Glomerular visceral epithelial cell (primary cell): ENCODE results near the gene TRIM38.
"Not testable (repeated sequence)": the region's sequence is repeated elsewhere in the genome, so short reads cannot be mapped to it uniquely, and the experiment has no call there.

Experiments used
- DNase-seq: peaks from one replicate; pipeline ENCODE4 v3.0.0-alpha.2; 2016; ENCODE audit errors: extremely low spot score

Gene TRIM38

GRCh38 chr6:26006086-26006939 lies 43.7 kb downstream of the TRIM38 start:
- no peak for DNase-seq

GRCh38 chr6:26006940-26007305 lies 44.3 kb downstream of the TRIM38 start:
- not testable (repeated sequence) for DNase-seq

- DNase-seq = no peak
These were observed 45.9 kb downstream of the TRIM38 start for GRCh38 chr6:26008470-26008869.

- no peak for DNase-seq
These were observed 47.2 kb downstream of the TRIM38 start for GRCh38 chr6:26009817-26010216.

- DNase-seq = no peak
These were observed 49.5 kb downstream of the TRIM38 start for GRCh38 chr6:26012061-26012460.

- DNase-seq = not testable (repeated sequence)
These were observed 51.8 kb downstream of the TRIM38 start for GRCh38 chr6:26014386-26014785.

- DNase-seq = no peak
These were observed 53.8 kb downstream of the TRIM38 start for GRCh38 chr6:26016245-26016962.

GRCh38 chr6:26016963-26017631 lies 54.5 kb downstream of the TRIM38 start:
- DNase-seq = no peak

- peak; percentile 82 for DNase-seq
These were observed 55.0 kb downstream of the TRIM38 start for GRCh38 chr6:26017632-26017966.

GRCh38 chr6:26019261-26019830 lies 56.7 kb downstream of the TRIM38 start:
- DNase-seq = no peak

- DNase-seq = no peak
These were observed 57.3 kb downstream of the TRIM38 start for GRCh38 chr6:26019967-26020328.

GRCh38 chr6:26020329-26021000 lies 57.9 kb downstream of the TRIM38 start:
- DNase-seq = peak; percentile 91

- DNase-seq = peak; percentile 75
These were observed 58.4 kb downstream of the TRIM38 start for GRCh38 chr6:26021001-26021349.

- peak; percentile 96 for DNase-seq
These were observed 58.9 kb downstream of the TRIM38 start for GRCh38 chr6:26021350-26022131.

- DNase-seq = peak; percentile 72
These were observed 59.5 kb downstream of the TRIM38 start for GRCh38 chr6:26022132-26022472.

GRCh38 chr6:26022737-26023136 lies 60.1 kb downstream of the TRIM38 start:
- no peak for DNase-seq

GRCh38 chr6:26024651-26025046 lies 62.0 kb downstream of the TRIM38 start:
- no peak for DNase-seq

GRCh38 chr6:26025047-26025893 lies 62.7 kb downstream of the TRIM38 start:
- peak; percentile 48 for DNase-seq

GRCh38 chr6:26025894-26026832 lies 63.6 kb downstream of the TRIM38 start:
- DNase-seq = peak; percentile 95
